Measurements from ENCODE around the gene CREG2.

The CREG2 gene

DNA sequence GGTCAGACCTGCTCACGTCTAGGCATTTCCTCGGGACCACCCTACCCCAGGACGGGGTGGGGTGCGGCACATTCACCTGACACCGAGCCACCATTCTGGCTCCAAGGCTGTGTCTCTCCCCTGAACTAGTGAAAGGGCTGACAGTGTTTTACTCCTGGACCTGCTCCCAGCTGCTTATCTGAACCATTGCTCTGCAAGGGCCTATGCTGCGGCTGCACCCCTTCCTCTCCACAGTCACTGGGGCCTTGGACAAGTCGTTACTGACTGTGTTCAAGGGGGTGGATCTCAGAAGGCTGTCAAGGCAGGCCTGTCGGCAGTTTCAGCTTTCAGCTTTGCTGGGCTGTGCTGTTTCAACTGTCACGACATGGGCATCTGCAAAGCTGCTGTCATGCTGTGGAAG is 11.7 kb downstream of the CREG2 start:
- H3K4me1 Mint-ChIP-seq (ENCODE audit: low read depth), result peaks cover 15% of the 10 kb centered on the region
- no peaks in the 10 kb centered on the region for H3K9me3 Mint-ChIP-seq
- peaks cover 8% of the 10 kb centered on the region for H3K27me3 Mint-ChIP-seq
- no peak overlapping the region for H3K27ac Mint-ChIP-seq
- intact Hi-C loops (cut with micrococcal nuclease), result no loop called here
- H3K36me3 Mint-ChIP-seq (ENCODE audit: low read depth), result no peaks in the 10 kb centered on the region
- no peak overlapping the region for H3K4me3 Mint-ChIP-seq

DNA sequence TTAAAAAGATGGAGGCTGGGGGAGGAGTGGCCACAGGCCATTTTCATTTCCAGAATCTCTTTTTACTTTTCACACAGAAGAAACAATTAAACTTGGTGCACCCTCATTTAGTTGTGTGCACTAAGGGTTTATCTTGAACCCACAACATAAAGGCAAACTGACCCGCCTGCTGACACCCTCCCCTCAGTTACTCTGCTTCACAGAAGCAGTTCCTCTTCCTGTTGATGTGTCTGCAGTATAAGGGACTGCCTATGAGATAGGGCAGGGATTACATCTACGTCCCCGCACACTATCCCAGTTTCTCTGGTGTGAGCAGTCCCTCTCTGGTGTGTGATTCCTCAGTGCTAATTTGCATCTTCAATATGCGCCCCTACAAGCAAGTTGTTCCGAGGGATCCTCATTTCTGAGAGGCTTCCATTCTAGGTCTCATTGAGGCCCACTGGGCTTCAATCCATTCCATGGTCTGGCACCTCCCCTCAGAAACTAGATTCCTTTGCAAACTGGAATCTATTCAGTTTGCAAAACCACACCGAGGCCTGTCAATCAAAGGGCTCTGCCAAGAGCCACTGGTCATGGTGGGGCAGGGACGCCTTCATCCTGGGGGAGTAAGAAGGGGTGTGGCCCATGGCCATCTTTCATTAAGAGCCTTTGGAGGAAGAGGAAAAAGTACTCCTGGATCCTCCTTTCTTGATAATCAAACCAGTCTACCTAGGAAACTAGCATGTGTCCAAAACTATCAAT is 12.3 kb downstream of the CREG2 start:
- no peaks in the 10 kb centered on the region for H3K9me3 Mint-ChIP-seq
- peaks cover 6% of the 10 kb centered on the region for H3K27me3 Mint-ChIP-seq
- H3K27ac Mint-ChIP-seq, result peak overlapping the region; percentile 42
- H3K4me1 Mint-ChIP-seq (ENCODE audit: low read depth), result peaks cover 8% of the 10 kb centered on the region
- H3K4me3 Mint-ChIP-seq, result no peak overlapping the region
- intact Hi-C loops (cut with micrococcal nuclease), result no loop called here
- no peaks in the 10 kb centered on the region for H3K36me3 Mint-ChIP-seq (ENCODE audit: low read depth)

GRCh38 chr2:101372792-101373191 is 14.5 kb downstream of the CREG2 start:
- H3K36me3 Mint-ChIP-seq (ENCODE audit: low read depth), result no peaks in the 10 kb centered on the region
- intact Hi-C loops (cut with micrococcal nuclease), result no loop called here
- H3K9me3 Mint-ChIP-seq, result no peaks in the 10 kb centered on the region
- no peak overlapping the region for H3K27ac Mint-ChIP-seq
- peaks cover 15% of the 10 kb centered on the region for H3K4me1 Mint-ChIP-seq (ENCODE audit: low read depth)
- no peak overlapping the region for H3K4me3 Mint-ChIP-seq
- peaks cover 12% of the 10 kb centered on the region for H3K27me3 Mint-ChIP-seq

GRCh38 chr2:101371636-101372035 is 15.7 kb downstream of the CREG2 start:
- H3K4me3 Mint-ChIP-seq, result no peak overlapping the region
- peaks cover 16% of the 10 kb centered on the region for H3K4me1 Mint-ChIP-seq (ENCODE audit: low read depth)
- no peaks in the 10 kb centered on the region for H3K9me3 Mint-ChIP-seq
- intact Hi-C loops (cut with micrococcal nuclease), result no loop called here
- no peaks in the 10 kb centered on the region for H3K36me3 Mint-ChIP-seq (ENCODE audit: low read depth)
- H3K27ac Mint-ChIP-seq, result no peak overlapping the region
- peaks cover 12% of the 10 kb centered on the region for H3K27me3 Mint-ChIP-seq

DNA sequence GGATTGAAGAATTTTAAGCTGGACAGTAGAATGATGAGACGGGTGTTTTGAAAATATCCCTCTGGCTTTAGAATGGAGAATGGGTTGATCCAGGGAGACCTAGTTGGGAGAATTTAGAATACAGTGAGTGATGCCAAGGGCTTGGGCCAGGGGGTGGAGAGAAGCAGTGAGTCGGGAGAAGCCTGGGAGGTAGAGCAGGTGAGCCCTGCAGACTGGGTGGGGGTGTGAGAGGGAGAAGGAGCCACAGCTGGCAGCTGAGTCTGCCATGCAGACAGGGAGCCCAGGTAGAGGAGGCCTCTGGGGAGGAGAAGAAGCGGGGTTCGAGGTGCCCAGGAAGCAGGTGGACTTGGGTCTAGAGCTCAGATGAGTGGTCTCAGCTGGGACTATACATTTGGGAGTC is 18.2 kb downstream of the CREG2 start:
- H3K4me1 Mint-ChIP-seq (ENCODE audit: low read depth), result peaks cover 28% of the 10 kb centered on the region
- no peak overlapping the region for H3K27ac Mint-ChIP-seq
- no peaks in the 10 kb centered on the region for H3K9me3 Mint-ChIP-seq
- no peak overlapping the region for H3K4me3 Mint-ChIP-seq
- intact Hi-C loops (cut with micrococcal nuclease), result no loop called here
- H3K36me3 Mint-ChIP-seq (ENCODE audit: low read depth), result no peaks in the 10 kb centered on the region
- peaks cover 17% of the 10 kb centered on the region for H3K27me3 Mint-ChIP-seq

DNA sequence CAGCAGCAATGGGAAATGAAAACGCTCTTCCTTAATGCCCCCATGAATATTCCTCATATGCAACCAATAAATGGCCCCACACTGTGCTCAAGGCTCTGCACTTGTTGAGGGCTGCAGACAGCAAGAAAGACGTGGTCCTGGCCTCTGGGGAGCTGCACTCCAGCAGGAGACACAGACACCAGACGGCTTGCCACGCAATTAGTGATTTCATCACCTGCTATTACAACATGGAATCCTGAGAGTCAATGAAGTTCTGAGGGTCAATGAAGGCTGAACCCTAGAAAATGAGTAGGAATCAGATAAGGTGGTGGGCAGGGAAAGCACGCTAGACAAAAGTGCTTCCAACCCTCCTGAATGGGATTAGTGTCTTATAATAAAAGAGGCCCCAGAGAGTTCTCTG is 18.9 kb downstream of the CREG2 start:
- Mint-ChIP-seq H3K4me1 (ENCODE audit: low read depth) (peaks cover 28% of the 10 kb centered on the region), H3K9me3 (no peaks in the 10 kb centered on the region), H3K4me3 (no peak overlapping the region), H3K27ac (no peak overlapping the region), H3K27me3 (peaks cover 17% of the 10 kb centered on the region), H3K36me3 (ENCODE audit: low read depth) (no peaks in the 10 kb centered on the region)
- intact Hi-C loops (cut with micrococcal nuclease), result no loop called here

- no peaks in the 10 kb centered on the region for H3K9me3 Mint-ChIP-seq
- peaks cover 19% of the 10 kb centered on the region for H3K27me3 Mint-ChIP-seq
- intact Hi-C loops (cut with micrococcal nuclease), result no loop called here
- no peaks in the 10 kb centered on the region for H3K36me3 Mint-ChIP-seq (ENCODE audit: low read depth)
- peaks cover 28% of the 10 kb centered on the region for H3K4me1 Mint-ChIP-seq (ENCODE audit: low read depth)
- H3K27ac Mint-ChIP-seq, result no peak overlapping the region
- H3K4me3 Mint-ChIP-seq, result no peak overlapping the region
These were observed 19.8 kb downstream of the CREG2 start for GRCh38 chr2:101367508-101367907.

DNA sequence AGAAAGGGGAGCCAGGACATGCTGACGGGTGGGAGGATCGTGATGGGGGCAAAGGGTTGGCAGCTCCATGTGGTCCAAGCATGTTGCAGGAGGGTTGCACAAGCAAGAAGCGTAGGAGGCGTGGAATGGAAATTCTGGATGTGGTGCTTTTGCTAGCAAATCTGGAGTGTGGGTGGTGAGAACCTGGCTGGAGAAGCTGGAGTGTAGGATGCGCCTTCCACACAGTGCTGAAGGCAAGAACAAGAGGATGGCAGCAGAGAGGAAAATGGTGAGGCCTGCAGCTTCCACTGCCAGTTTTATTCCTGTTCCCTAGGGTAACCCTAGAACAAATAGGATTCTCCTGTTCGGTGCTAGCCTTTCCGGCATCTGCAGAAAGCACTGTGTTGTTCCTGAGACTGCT is 22.4 kb downstream of the CREG2 start:
- no peak overlapping the region for H3K27ac Mint-ChIP-seq
- no peak overlapping the region for H3K4me3 Mint-ChIP-seq
- intact Hi-C loops (cut with micrococcal nuclease), result no loop called here
- peaks cover 34% of the 10 kb centered on the region for H3K4me1 Mint-ChIP-seq (ENCODE audit: low read depth)
- no peaks in the 10 kb centered on the region for H3K36me3 Mint-ChIP-seq (ENCODE audit: low read depth)
- peaks cover 15% of the 10 kb centered on the region for H3K27me3 Mint-ChIP-seq
- H3K9me3 Mint-ChIP-seq, result no peaks in the 10 kb centered on the region

- no peak overlapping the region for H3K4me3 Mint-ChIP-seq
- intact Hi-C loops (cut with micrococcal nuclease), result no loop called here
- no peaks in the 10 kb centered on the region for H3K36me3 Mint-ChIP-seq (ENCODE audit: low read depth)
- H3K27me3 Mint-ChIP-seq, result peaks cover 9% of the 10 kb centered on the region
- peaks cover 26% of the 10 kb centered on the region for H3K4me1 Mint-ChIP-seq (ENCODE audit: low read depth)
- H3K27ac Mint-ChIP-seq, result no peak overlapping the region
- H3K9me3 Mint-ChIP-seq, result no peaks in the 10 kb centered on the region
These were observed 24.5 kb downstream of the CREG2 start for GRCh38 chr2:101362777-101363176.

DNA sequence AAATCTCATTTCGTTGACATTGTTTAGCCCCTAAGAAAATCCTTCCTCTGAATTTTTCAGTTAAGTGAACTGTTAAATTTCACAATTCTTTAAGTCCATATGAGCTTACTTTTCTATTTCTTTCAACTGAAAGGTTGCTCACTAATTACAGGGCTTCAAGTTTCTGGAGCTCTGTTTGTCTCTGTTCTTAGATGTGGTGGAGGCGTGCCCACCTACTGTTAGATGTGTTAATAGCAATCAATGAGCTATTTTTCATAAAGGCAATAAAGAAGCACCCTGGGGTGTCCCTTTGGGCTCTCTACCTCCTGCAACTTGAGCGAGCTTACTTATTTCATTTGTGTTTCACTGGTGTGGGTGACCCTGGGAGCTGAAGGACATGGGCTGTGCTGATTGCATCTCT is 25.0 kb downstream of the CREG2 start:
- H3K4me3 Mint-ChIP-seq, result no peak overlapping the region
- peaks cover 9% of the 10 kb centered on the region for H3K27me3 Mint-ChIP-seq
- intact Hi-C loops (cut with micrococcal nuclease), result no loop called here
- no peaks in the 10 kb centered on the region for H3K36me3 Mint-ChIP-seq (ENCODE audit: low read depth)
- H3K4me1 Mint-ChIP-seq (ENCODE audit: low read depth), result peaks cover 26% of the 10 kb centered on the region
- H3K9me3 Mint-ChIP-seq, result no peaks in the 10 kb centered on the region
- H3K27ac Mint-ChIP-seq, result peak overlapping the region; percentile 59

GRCh38 chr2:101361522-101361921 is 25.8 kb downstream of the CREG2 start:
- Mint-ChIP-seq H3K27me3 (peaks cover 9% of the 10 kb centered on the region), H3K27ac (peak overlapping the region; percentile 59), H3K9me3 (no peaks in the 10 kb centered on the region), H3K36me3 (ENCODE audit: low read depth) (no peaks in the 10 kb centered on the region), H3K4me3 (no peak overlapping the region), H3K4me1 (ENCODE audit: low read depth) (peaks cover 26% of the 10 kb centered on the region)
- intact Hi-C loops (cut with micrococcal nuclease), result no loop called here

GRCh38 chr2:101361121-101361520 is 26.2 kb downstream of the CREG2 start:
- peak overlapping the region; percentile 59 for H3K27ac Mint-ChIP-seq
- no peak overlapping the region for H3K4me3 Mint-ChIP-seq
- no peaks in the 10 kb centered on the region for H3K9me3 Mint-ChIP-seq
- intact Hi-C loops (cut with micrococcal nuclease), result no loop called here
- peaks cover 26% of the 10 kb centered on the region for H3K4me1 Mint-ChIP-seq (ENCODE audit: low read depth)
- H3K36me3 Mint-ChIP-seq (ENCODE audit: low read depth), result no peaks in the 10 kb centered on the region
- H3K27me3 Mint-ChIP-seq, result peaks cover 9% of the 10 kb centered on the region

DNA sequence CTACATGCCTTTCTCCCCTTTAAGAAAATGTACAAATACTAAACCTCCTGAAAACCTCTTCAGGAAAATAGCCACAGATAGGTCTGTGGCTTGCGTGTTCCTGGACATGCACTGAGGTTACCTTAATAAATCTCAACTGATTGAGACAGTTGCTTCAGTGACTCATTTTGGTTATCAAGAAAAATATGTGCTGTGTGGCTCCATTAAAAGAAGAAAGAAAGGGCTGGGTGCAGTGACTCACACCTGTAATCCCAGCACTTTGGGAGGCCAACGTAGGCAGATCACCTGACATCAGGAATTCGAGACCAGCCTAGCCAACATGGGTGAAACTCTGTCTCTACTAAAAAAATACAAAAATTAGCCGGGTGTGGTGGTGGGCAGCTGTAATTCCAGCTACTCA is 27.1 kb downstream of the CREG2 start:
- Mint-ChIP-seq H3K27me3 (peaks cover 9% of the 10 kb centered on the region), H3K4me1 (ENCODE audit: low read depth) (peaks cover 20% of the 10 kb centered on the region), H3K4me3 (no peak overlapping the region), H3K9me3 (no peaks in the 10 kb centered on the region), H3K36me3 (ENCODE audit: low read depth) (no peaks in the 10 kb centered on the region), H3K27ac (no peak overlapping the region)
- intact Hi-C loops (cut with micrococcal nuclease), result no loop called here

DNA sequence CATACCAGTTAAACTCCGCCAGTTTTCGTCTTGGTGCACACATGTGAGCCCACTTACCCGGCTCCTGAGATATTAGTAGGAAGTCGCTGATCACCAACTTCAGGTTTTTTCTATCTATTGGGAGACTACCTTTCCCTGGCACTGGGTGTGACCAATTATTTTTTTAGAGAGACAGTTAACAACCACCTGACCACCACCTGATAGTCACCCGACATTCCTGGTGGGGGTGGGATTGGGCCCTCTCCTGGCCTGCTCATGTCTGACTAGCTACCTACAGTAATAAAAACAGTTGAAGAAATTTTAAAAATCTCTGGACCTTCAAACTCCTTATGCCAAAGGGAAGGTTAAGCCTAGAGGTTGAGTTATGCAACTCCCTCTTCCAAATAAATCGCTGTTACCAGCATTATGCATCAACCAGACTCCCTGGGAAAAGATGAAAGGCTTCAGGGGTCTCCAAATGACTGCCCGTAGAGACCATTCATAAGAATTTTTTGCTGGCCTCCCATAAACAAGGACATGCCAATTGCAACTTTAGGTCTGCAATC is 27.8 kb downstream of the CREG2 start:
- H3K27me3 Mint-ChIP-seq, result peaks cover 5% of the 10 kb centered on the region
- intact Hi-C loops (cut with micrococcal nuclease), result no loop called here
- no peaks in the 10 kb centered on the region for H3K36me3 Mint-ChIP-seq (ENCODE audit: low read depth)
- H3K9me3 Mint-ChIP-seq, result no peaks in the 10 kb centered on the region
- no peak overlapping the region for H3K4me3 Mint-ChIP-seq
- no peak overlapping the region for H3K27ac Mint-ChIP-seq
- peaks cover 15% of the 10 kb centered on the region for H3K4me1 Mint-ChIP-seq (ENCODE audit: low read depth)

DNA sequence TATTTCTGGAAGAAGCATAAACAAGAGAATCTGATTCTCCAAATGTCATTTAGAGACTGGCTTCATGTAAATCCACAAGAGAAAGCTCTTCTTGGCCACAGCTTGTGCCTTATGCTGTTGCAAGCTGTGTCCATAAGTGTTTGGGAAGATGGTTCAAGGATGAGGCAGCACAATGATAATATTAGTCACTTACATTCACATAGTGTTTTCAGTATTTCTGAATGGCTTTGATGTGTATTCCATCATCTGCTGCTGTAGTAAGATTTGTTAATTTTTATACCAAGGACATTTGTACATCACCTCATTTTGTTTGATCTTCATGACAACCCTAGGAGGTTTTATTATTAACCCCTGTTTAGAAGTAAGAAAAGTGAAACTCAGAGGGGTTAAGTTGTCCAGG is 29.9 kb downstream of the CREG2 start:
- Mint-ChIP-seq H3K27ac (peak overlapping the region; percentile 37), H3K4me1 (ENCODE audit: low read depth) (peaks cover 13% of the 10 kb centered on the region), H3K4me3 (no peak overlapping the region), H3K9me3 (no peaks in the 10 kb centered on the region), H3K27me3 (peaks cover 2% of the 10 kb centered on the region), H3K36me3 (ENCODE audit: low read depth) (no peaks in the 10 kb centered on the region)
- intact Hi-C loops (cut with micrococcal nuclease), result no loop called here
